Measurements from ENCODE around the gene ATP13A1.
"Not testable (repeated sequence)": the region's sequence is repeated elsewhere in the genome, so short reads cannot be mapped to it uniquely, and the experiment has no call there.

Gene ATP13A1

DNA sequence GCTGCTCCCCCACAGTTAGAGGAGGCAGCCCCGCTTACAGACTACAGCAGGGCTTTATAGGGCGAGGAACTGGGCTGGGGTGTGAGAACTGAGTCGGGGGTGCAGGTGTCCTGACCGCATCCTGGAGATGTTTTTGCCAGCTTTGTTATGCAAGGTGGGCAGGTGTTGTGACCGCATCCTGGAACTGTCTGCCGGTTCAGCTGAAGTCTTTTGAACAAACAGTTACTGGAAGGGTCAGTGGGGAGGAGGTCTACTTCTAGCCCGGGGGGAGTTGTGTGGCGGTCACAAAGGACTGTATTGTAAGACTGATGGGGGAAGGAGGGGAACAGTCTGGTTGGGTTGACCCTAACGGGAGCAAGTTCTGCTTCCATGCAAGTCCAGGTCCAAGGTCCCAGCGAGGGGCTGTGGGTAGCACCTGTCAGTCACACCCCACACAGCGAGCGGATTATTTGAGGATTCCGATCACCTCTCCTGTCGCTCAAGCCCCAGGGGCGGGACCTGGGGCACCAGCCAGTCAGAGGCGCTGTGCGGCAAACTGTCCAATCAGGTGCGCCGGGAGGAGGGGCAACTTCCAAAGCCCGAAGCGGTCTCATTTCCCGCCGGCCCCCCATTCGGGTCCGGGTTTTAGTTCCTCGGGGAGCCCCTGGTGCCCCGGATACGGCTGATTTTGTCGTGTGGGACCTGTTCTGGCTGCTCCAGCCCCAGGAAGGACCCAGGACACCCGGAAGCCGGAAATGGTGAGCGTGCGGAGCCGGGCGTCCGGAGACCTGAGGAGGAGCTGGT, 4.9 kb upstream of the ATP13A1 start, which contains the start of gene ZNF101:
TSS of gene ZNF101 (plus strand) at position 610 of the 783 bp plus-strand sequence. CDS start at position 735, 125 bp downstream.
- DNase-seq (ENCODE audit: low read depth, low spot score) = peak; percentile 99
- H3K4me3 ChIP-seq (ENCODE audit: low read length) = peak within 1 kb of the TSS; percentile 86

- DNase-seq (ENCODE audit: low read depth, low spot score) = not testable (repeated sequence)
These were observed 2.0 kb upstream of the ATP13A1 start for GRCh38 chr19:19665420-19665948.

GRCh38 chr19:19662871-19663255, 613 bp downstream of the ATP13A1 start:
- peak overlapping the region; percentile 92 for H3K4me3 ChIP-seq (ENCODE audit: low read length)
- no peak for DNase-seq (ENCODE audit: low read depth, low spot score)

More at GRCh38 chr19:19665420-19665948, 2.0 kb upstream of the ATP13A1 start:
- not testable (repeated sequence) for H3K4me3 ChIP-seq (ENCODE audit: low read length)

- no peak for DNase-seq (ENCODE audit: low read depth, low spot score)
- H3K4me3 ChIP-seq (ENCODE audit: low read length) = peak overlapping the region; percentile 92
These were observed 1.1 kb downstream of the ATP13A1 start for GRCh38 chr19:19662344-19662743.

- DNase-seq (ENCODE audit: low read depth, low spot score) = peak; percentile 28
- peak overlapping the region; percentile 92 for H3K4me3 ChIP-seq (ENCODE audit: low read length)
These were observed 1.7 kb downstream of the ATP13A1 start for GRCh38 chr19:19661675-19662251.

DNA sequence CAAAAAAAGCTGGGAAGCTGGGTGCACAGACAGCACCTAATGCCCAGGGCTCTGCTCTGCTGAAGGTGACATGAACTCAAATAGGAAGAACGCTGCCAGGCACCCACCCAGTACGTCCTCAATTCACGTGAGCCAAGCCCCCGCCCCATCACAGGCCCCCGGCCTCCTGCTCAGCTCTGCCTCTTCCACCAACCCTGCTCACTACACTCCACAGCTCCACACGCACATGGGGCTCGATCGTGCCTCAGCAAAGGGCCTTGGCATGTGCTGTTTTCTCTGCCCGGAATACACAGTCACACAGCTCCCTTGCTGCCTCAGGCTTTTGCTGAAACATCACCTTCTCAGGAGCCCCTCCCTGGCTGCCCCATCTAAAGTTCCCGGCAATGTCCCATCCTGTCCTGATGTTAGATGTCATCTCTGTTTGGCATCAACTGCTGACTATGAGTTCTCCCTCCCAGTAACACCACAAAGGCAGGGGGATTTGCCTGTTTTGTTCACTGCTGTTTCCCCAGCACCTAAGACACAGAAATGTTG, 2.3 kb downstream of the ATP13A1 start:
- DNase-seq (ENCODE audit: low read depth, low spot score) = no peak
- no peak overlapping the region for H3K4me3 ChIP-seq (ENCODE audit: low read length)

- no peak for DNase-seq (ENCODE audit: low read depth, low spot score)
- no peak overlapping the region for H3K4me3 ChIP-seq (ENCODE audit: low read length)
These were observed 3.7 kb downstream of the ATP13A1 start for GRCh38 chr19:19659646-19660245.

DNA sequence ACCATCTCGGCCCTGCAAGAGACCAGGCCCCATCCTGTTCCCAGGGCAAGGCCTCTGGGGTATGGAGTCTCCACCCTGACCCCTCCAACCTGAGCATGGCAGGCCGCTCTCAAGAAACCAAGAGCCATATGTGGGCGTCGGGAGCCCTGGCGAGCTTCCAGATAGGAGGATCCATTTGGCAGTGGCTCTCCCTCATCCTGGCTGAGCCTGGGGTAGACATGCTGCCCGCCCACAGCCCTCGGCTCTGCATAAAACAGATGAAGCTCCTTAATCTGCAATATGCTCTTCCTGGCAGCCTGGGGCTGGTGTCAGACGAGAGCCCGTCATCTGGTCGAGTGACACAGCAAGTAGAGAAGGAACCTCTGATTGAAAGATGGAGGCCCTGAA, 6.1 kb downstream of the ATP13A1 start:
- no peak overlapping the region for H3K4me3 ChIP-seq (ENCODE audit: low read length)
- DNase-seq (ENCODE audit: low read depth, low spot score) = no peak

- no peak for DNase-seq (ENCODE audit: low read depth, low spot score)
These were observed 6.8 kb downstream of the ATP13A1 start for GRCh38 chr19:19656451-19657396.

GRCh38 chr19:19655641-19656343, 7.7 kb downstream of the ATP13A1 start:
- DNase-seq (ENCODE audit: low read depth, low spot score) = no peak
- no peak overlapping the region for H3K4me3 ChIP-seq (ENCODE audit: low read length)

More at GRCh38 chr19:19656451-19657396, 6.8 kb downstream of the ATP13A1 start:
- no peak overlapping the region for H3K4me3 ChIP-seq (ENCODE audit: low read length)

GRCh38 chr19:19655051-19655594, 8.4 kb downstream of the ATP13A1 start:
- no peak overlapping the region for H3K4me3 ChIP-seq (ENCODE audit: low read length)
- no peak for DNase-seq (ENCODE audit: low read depth, low spot score)

GRCh38 chr19:19654441-19654840, 9.0 kb downstream of the ATP13A1 start:
- H3K4me3 ChIP-seq (ENCODE audit: low read length) = no peak overlapping the region
- DNase-seq (ENCODE audit: low read depth, low spot score) = no peak

DNA sequence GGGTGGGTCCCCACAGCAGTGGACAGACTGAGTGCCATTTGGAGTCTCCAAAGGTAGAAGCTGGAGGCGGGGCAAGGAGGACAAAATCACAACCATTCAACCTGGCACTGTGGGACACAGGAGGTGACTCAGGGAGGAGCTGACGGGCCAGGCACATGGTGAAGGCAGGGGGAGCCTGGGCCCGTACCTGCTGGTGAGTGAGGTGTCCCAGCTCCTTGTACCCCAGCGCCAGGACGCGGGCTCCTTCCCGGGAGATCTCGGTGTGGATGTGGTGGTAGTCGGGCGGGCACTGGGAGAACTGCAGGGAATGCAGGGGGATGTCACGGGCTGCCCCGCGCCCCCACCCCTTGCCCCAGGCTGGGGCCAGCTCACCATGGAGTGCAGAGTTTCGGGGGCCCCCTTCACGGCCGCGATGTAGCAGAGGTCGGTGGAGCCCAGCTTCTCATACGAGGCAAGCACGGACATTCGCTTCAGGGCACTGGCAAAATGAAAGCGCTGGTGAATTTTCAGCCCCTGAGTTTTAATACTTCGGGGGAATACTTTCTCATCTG, 9.8 kb downstream of the ATP13A1 start:
- DNase-seq (ENCODE audit: low read depth, low spot score) = no peak

GRCh38 chr19:19652482-19653295, 10.8 kb downstream of the ATP13A1 start:
- no peak for DNase-seq (ENCODE audit: low read depth, low spot score)
- H3K4me3 ChIP-seq (ENCODE audit: low read length) = no peak overlapping the region

More for the DNA sequence above, 9.8 kb downstream of the ATP13A1 start:
- no peak overlapping the region for H3K4me3 ChIP-seq (ENCODE audit: low read length)

GRCh38 chr19:19651076-19651475, 12.4 kb downstream of the ATP13A1 start:
- no peak for DNase-seq (ENCODE audit: low read depth, low spot score)
- H3K4me3 ChIP-seq (ENCODE audit: low read length) = no peak overlapping the region

- no peak for DNase-seq (ENCODE audit: low read depth, low spot score)
- H3K4me3 ChIP-seq (ENCODE audit: low read length) = no peak overlapping the region
These were observed 13.1 kb downstream of the ATP13A1 start for GRCh38 chr19:19650331-19650730.

DNA sequence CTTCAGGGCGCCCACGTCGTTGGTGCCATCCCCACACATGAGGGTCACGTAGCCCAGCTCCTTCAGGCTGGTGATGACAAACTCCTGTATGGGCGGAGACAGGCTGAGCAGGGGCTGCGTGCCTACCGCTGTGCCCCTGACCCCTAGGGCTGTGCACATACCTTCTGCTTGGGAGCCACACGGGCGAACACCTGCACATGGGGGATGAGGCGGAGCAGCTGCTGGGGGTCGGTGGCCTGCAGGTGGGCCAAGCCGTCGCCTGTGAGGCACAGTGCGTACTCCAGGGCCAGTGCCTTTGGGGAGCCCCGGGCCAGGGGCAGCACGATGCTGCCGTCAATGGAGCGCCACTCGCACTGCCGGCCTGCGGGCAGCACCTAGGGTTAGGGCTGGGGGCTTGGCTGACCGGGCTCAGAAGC, 13.9 kb downstream of the ATP13A1 start:
- no peak for DNase-seq (ENCODE audit: low read depth, low spot score)

More for the DNA sequence above, 13.9 kb downstream of the ATP13A1 start:
- H3K4me3 ChIP-seq (ENCODE audit: low read length) = no peak overlapping the region

Data from Jurkat, Clone E6-1 (cell line).